ENCODE data around the gene POLK.
"Not testable (repeated sequence)": the region's sequence is repeated elsewhere in the genome, so short reads cannot be mapped to it uniquely, and the experiment has no call there.

- TF ChIP-seq, protein P1, sequence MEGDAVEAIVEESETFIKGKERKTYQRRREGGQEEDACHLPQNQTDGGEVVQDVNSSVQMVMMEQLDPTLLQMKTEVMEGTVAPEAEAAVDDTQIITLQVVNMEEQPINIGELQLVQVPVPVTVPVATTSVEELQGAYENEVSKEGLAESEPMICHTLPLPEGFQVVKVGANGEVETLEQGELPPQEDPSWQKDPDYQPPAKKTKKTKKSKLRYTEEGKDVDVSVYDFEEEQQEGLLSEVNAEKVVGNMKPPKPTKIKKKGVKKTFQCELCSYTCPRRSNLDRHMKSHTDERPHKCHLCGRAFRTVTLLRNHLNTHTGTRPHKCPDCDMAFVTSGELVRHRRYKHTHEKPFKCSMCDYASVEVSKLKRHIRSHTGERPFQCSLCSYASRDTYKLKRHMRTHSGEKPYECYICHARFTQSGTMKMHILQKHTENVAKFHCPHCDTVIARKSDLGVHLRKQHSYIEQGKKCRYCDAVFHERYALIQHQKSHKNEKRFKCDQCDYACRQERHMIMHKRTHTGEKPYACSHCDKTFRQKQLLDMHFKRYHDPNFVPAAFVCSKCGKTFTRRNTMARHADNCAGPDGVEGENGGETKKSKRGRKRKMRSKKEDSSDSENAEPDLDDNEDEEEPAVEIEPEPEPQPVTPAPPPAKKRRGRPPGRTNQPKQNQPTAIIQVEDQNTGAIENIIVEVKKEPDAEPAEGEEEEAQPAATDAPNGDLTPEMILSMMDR (IDR thresholded peaks at IDR 0.05): not testable (repeated sequence)
- not testable (repeated sequence) for TF ChIP-seq POLR2A (IDR thresholded peaks at IDR 0.05)
These were observed 21.8 kb upstream of the POLK start for GRCh38 chr5:75489847-75490246.

Measured in heart left ventricle (tissue), 13 donors.